LoVo (cell line): ENCODE results near the gene SLC5A6.
"Not testable (repeated sequence)": the region's sequence is repeated elsewhere in the genome, so short reads cannot be mapped to it uniquely, and the experiment has no call there.

Experiments
- DNase-seq: peaks from one replicate; pipeline ENCODE4 v3.0.0-alpha.2; 2016; ENCODE audit warnings: low spot score

SLC5A6 gene

DNA sequence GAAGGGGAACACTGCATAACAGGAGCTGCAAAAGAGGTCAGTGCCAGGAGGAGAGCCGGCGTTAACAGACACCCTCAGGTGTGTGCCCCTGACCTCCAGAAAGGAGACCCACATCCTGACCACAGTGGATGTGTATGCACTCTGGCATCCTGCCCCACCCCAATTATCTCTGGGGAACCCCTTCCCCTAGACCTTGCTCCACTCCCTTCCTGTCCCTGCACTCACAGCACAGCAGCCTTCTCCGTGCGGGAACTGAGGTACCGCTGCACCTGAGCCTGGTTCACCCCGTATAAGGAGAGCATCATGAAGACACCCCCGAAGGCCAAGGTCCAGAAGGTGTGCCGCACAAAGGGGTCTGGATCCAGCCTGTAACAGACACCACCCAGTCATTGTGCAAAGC is 7.5 kb downstream of the SLC5A6 start:
- DNase-seq, result no peak

DNA sequence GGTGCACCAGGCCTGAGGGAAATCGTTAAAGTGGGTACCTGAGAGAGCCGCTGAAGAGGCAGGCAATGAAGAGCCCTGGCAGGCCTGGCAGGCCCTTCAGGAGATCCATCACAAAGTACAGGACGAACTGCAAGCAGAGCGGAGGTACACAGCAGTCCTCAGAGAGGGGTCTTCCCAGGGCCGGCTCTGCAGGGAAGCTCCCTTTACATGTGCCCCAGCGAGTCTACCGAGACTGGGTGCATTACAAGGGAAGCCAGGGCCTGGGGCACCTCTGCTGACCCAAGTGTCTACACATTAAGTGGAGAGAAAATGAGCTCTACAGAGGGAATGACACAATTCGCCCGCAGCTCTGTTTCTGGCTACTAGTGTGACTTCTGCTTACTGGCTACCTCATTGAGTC is 8.3 kb downstream of the SLC5A6 start:
- no peak for DNase-seq

DNA sequence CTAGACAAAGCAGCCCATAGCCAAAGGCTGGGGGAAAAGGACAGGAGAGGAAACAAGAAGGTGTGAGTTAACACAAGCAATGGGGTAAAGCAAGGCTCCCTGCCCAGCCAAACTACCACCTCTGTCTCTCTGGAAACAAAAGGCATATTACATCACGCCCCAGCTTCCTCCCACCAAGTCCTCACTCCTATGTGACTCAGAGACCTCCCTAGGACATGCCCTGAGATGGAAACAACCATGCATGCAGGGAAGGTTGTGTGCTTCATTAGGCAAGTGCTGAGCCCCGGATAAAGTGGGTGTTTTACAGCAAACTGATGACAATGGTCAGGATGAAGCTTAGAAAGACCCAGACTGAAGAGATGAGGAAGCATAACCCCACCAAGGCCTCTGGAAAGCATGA is 9.2 kb downstream of the SLC5A6 start:
- no peak for DNase-seq

DNA sequence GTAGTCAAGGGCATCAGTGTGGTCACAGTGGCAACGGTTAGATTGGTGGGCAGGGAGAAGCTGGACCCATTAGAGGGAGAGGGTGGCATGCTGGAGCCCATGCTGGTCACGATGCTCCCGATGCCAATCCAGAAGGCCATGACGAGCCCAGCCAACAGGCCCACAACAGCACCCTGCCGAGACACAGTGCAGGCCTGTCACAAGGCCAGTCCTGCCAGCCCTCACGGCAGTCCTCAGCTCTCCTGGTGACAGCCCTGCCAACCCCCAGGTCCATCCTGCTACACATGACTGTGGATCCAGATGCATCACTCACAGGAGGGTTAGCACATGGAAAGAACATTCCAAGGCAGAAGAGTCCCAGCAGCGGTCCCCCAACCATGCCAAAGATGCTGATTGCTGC is 10.4 kb downstream of the SLC5A6 start:
- DNase-seq, result no peak

DNA sequence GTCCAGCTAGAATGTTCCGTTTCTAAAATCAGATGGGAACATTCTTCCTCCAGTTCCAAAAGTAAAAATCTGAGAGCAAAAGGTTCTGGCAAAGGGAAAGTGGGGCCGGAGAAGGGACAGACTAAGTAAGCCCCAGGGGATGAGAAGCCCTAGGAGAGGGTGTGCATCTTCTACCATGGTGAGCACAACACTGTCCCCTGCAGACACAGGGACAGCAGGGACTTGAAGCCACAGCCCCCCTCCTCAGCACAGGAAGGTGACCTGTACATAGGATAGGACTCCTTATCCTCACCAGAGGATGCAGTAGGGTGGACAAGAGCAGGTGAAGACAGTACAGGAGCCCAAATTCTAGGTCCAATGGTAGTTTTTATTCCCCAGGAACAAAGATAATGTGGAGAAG is 12.8 kb downstream of the SLC5A6 start:
- DNase-seq, result no peak

DNA sequence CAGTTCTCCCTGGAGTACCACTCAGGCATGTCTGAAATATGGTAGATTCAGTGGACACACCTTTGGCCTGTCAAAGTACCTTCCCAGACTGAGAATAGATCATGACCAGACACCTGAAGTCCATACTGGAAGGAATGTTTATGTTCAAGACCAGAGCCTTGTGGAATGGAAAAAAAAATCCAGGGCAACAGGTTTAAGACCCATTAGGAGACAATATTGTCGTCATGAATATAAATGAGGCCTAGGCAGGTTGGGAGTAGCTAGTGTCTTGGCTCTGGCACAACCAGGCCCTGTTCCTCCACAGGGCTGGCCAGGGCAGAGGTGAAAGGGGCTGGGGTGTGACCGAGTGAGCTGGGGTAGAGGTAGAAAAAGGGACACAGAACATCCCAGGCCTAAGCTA is 13.4 kb downstream of the SLC5A6 start:
- no peak for DNase-seq

DNA sequence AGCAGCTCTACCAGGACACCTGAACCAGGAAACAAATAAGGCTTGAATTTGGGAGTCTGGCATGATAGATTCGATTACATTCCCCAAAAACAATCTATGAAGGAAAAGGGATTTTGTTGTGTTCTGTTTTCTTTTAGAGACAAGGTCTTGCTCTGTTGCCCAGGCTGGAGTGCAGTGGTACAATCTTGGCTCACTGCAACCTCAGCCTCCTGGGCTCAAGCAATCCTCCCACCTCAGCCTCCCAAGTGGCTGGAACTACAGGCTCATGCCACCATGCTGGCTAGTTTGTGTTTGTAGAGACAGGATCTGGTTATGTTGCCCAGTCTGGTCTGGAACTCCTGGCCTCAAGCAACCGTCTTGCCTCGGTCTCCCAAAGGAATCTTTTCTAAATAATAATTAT is 14.0 kb downstream of the SLC5A6 start:
- DNase-seq, result not testable (repeated sequence)

DNA sequence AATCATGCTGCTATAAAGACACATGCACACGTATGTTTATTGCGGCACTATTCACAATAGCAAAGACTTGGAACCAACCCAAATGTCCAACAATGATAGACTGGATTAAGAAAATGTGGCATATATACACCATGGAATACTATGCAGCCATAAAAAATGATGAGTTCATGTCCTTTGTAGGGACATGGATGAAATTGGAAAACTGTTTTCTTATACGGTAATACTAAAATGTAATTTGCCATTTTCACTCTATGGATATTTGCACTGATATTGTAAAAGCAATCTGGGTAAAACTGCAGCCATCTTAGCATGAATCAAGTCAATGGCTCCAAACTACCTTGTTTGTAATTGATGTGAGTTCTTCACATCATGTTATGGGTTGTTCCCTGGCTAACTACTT is 16.3 kb downstream of the SLC5A6 start:
- DNase-seq, result not testable (repeated sequence)

DNA sequence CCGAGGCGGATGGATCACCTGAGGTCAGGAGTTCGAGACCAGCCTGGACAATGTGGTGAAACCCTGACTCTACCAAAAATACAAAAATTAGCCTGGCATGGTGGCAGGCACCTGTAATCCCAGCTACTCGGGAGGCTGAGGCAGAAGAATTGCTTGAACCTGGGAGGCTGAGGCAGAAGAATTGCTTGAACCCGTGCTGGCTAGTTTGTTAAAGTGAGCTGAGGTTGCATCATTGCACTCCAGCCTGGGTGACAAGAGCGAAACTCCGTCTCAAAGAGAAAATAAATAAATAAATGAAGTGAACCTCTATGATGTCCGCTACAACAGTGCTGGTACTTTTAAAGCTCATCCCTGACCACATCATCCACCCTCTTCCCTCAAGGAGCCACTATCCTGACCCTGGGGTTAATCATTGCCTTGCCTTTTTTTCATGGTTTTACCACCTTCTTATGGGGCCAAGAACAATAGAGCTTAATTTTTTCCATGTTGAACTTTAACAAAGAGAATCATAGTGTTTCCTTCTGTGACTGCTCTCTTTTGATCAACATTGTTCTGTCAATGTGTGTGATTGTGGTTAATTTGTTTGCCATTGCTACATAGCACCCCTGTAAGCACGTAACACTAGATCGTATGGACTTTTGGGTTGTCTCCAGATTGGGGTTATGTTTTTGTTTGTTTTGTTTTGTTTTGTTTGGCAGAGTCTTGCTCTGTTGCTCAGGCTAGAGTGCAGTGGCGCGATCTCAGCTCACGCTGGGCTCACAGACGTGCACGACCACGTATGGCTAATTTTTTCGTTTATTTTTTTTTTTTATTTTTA is 17.3 kb downstream of the SLC5A6 start:
- DNase-seq, result peak; percentile 11

DNA sequence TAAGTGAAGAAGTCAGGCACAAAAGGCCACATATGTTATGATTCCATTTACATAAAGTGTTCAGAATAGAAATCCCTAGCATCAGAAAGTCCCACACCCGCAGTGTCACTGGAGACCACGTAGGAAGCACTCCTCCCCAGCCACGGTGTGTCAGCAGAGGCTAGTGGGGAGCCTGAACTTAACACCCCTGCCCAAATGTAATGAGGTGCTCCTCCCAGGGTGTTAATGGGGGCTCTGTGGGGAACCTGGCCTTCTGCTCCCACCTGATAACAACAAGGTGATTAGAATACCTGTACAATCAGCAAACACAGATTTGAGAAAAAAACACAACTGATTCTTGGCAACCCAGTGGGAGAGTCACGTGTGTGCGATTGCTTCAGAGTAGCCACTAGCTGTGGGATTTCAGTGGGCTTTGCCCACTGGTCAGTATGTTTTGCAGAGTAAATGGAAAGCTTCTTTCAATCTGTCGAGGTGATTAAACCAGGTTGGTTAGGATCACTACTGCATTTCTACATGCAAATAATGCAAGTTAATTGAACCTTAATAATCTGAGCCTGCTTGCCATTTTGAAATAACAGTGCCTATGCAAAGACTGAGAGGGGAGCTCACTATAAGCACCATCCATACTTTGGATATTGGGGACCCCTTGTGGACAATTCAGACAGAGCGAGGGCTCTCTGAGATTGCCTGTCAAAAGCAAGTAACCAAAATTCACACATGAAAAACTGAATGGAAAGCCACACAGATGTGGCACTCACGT is 20.8 kb downstream of the SLC5A6 start:
- DNase-seq, result peak; percentile 59

DNA sequence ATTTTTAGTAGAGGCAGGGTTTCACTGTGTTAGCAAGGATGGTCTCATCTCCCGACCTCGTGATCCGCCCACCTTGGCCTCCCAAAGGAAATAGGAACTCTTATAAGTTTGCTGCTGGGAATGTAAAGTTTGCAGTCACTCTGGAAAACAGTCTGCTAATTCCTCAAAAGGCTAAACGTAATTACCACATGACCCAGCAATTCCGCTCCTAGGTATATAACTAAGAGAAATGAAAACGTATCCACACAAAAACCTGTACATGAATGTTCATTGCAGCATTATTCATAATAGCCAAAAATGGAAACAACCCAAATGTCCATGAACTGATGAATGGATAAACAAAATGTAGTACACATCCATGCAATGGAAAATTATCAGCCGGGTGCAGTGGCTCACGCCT is 22.1 kb downstream of the SLC5A6 start:
- no peak for DNase-seq

DNA sequence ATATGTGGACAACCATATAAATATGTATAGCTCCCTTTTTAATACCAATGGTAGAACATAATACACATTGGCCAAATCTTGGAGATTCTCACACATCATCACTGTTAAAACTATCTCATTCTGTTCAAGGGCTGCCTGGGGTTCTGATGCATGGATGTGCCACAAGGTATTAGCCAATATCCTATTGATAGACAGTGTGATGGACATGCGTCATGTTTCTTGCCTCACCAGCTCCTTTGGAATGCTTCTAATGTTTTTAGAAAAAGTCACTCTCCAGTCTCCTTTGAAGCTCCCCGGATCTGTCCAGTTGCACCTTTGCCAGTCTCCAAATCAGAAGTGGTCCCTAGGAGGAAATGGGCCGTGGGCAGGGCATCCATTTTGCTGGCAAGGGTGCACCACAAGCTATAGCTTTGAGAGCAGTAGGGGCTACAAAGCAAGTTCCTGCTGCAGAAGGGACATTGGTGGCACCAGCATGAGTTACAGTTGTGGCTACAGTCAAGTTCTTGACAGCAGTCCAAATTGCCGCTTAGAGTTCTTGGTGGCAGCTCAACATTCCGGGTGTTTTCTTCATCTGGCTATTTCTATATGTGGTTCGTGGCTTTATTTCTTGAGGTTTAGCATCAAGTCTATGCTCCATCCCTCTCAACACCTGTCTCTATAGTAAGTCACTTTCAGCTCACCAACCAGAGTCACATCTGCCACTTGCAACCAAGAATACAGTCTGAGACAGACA is 25.3 kb downstream of the SLC5A6 start:
- no peak for DNase-seq

DNA sequence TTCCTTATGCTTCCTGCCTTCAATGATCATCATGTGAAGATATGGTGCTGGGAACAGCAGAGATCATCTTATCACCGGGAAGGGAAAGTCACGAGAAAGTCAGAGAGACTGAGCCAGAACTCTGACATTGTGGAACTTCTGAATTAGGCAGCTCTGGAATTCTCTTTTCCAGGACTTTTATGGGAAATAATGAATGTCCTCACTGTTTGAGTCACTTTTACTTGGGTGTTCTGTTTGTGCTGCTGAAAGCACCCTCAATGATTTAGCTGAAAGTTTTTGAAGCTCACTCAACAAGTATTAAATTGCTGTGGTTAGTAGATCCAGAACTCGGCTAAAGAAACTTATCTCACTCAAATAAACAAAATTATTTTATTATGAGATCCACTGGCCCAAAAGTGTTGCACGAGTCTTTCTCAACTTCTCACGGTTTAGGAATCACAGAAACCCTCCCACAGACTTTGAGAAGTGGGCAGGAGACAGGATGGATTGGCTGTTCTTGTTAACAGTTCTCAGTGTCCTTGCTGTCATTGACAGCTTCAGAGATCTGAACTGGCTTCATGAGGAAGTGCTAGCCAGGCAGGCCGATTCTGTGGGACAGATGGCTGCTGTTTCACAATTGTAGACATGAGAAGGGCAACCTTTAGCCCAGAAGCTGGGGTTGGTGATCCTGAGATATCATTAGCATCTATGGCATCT is 26.6 kb downstream of the SLC5A6 start:
- DNase-seq, result no peak

DNA sequence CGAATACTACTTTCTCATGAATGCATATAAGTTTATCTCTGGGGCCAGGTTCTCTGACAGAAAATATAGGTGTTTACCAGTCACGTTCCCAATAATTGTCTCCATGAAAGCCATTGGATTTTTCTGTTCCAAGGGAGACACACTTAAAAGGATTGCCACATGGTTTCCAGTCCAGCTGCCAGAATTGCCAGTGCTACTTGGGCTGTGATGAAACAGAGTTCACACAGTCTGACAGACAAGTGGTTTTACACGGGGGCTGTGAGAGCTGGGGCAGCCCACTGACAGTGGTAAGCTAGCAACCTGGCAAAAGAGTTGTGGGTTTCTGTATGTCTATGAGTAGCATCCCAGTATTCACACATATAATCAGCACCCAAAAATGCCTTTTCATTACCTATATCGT is 28.0 kb downstream of the SLC5A6 start:
- no peak for DNase-seq

DNA sequence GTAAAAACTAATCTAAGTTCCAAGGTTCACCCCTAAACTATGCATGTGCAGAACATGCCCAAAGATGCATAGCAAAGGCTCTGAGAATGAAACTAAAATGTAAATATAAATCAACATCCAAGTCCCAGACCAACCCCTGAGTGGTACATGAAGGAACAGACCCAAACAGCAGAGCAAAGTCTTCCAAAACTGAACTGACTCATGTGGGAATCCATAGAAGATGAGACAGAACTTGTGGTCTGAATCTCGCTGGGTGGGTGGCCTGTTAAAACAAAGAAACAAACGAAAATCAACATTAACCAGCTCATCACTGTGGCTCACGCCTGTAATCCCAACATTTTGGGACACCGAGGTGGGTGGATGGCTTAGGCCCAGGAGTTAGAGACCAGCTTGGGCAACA is 29.7 kb downstream of the SLC5A6 start:
- DNase-seq, result no peak

DNA sequence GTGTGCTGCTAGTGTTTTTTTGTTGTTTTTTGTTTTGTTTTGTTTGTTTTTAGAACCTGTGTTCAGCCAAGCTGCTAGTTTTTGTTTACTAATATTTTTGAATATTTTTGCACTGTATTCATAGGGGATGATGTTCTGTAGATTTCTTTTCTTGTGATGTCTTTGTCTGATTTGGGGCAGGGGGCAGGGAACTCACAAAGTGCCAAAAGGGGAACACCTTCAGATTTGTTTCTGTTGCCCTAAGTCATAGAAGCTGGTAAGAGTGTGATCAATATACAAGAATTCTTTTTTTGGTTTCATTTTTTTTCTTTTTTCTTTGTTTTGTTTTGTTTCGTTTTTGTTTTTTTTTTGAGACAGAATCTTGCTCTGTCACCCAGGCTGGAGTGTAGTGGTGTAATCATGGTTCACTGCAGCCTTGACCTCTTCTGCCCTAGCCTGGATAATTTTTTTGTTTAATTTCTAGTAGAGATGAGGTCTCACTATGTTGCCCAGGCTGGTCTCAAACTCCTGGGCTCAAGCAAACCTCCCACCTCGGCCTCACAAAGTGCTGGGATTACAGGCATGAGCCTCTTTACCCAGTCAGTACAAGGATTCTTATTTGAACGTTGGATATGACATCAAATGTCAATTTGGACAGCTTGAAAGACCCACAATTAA is 32.6 kb downstream of the SLC5A6 start:
- DNase-seq, result no peak

DNA sequence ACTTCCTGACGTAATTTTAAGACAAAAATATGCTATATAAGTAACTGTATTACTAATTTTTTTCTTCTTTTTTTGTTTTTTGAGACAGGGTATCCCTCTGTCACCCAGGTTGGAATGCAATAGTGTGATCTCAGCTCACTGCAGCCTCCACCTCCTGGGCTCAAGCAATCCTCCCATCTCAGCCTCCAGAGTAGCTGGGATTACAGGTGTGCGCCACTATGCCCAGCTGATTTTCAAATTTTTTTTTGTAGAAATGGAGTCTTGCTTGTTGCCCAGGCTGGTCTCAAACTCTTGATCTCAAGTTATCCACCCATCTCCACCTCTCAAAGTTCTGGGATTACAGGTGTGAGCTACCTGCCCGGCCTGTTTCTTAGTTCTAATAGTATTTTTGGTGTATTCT is 33.6 kb downstream of the SLC5A6 start:
- DNase-seq, result no peak

DNA sequence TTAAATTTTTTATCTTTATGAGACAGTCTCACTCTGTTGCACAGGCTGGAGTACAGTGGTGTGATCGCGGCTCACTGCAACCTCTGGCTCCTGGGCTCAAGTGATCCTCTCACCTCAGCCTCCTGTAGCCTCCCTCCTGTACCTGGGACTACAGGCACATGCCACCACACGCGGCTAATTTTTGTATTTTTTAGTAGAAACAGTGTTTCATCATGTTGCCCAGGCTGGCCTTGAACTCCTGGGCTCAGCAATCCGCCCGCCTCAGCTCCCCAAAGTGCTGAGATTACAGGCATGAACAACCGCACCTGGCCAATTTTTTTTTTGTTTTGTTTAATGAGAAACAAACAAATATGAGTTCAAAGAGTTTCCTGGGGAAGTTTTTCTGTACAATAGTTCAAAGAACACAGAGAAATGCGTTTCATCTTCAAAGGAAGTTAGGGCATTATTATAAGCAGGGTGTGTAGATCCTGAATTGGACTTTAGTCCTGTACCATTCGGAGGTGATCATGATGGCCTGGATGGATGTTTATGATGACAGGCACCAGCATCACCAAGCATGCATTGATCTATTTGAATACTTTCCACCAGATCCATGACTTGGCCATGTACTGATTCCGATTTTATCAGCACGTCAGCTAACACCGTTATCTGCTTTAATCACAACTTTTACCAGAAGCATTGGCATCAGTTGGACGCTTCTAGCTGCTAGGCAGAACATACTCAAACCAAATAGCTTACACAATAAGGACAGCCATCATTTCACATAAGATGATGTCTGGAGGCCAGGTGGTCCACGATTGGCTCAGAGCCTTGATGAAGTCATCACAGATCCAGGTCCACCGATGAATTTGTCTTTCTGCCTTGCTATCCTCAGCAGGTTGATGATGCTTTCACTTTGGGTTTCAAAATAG is 34.4 kb downstream of the SLC5A6 start:
- DNase-seq, result no peak

DNA sequence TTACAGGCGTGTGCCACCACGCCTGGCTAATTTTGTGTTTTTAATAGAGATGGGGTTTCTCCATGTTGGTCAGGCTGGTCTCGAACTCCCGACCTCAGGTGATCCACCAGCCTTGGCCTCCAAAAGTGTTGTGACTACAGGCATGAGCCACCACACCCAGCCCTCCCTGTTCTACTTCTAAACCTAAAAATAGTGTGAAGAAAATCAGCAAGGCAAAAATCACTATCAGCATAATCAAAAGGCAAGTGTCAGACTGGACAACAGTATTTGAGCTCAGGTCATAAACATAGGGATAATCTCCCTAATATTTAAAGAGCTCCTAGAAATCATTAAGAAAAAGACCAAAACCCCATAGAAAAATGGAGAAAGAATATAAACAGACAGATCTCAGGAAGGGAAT is 36.3 kb downstream of the SLC5A6 start:
- DNase-seq, result not testable (repeated sequence)

DNA sequence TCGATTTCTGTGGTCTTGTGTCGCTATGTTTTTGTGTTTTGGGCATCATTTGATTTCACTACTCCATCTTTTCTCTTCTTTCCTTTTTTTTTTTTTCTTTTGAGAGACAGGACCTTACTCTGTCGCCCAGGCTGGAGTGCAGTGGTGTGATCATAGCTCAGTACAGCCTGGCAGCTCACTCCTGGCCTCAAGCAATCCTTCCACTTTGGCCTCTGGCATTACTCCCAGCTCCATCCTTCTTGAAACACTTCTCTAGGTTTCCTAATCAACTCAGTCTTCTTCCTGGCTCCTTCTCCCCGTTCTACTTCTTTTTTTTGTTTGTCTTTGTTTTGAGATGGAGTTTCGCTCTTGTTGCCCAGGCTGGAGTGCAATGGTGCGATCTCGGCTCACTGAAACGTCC is 36.7 kb downstream of the SLC5A6 start:
- no peak for DNase-seq

DNA sequence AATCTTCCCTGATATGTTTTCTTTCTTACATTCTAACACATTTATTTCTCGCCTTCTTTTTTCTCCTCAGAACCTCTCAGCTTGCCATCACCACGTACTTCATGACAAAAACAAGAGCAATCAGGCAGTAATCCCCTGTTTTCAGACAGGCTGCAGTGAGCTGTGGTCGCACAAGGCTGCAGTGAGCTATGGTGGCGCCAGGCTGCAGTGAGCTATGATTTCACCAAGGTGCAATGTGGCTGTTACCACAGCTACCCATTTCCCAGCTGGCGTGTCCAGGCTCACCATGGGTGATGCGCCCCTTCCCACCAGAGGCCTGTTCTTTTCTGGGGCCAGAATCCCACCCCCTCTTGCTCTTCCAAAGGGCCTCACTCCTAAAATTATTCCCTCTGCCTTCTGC is 37.4 kb downstream of the SLC5A6 start:
- DNase-seq, result no peak
